Esophagus muscularis mucosa (tissue), 3 donors: ENCODE measurements around the gene ZBTB7B.

Experiments
- POLR2AphosphoS5 ChIP-seq, 2 donors: sonication (generic); formaldehyde crosslinking; IDR thresholded peaks; one replicate each; pipeline ENCODE4 v1.6.1; 2017; ENCODE audit warnings: antibody characterized with exemption in 2 of 2
- TF ChIP-seq, protein P1 (sequence below), 3 experiments: fragments of 200-600 bp in 2 of 3; fragments of 450-650 bp in 1 of 3; sonication (generic) in 2 of 3; IDR thresholded peaks; one replicate each; pipeline ENCODE4 v1.5.1; 2017 to 2019; ENCODE audit warnings: antibody characterized with exemption in 3 of 3, mild to moderate bottlenecking in 2 of 3, moderate library complexity in 1 of 3

DNA sequence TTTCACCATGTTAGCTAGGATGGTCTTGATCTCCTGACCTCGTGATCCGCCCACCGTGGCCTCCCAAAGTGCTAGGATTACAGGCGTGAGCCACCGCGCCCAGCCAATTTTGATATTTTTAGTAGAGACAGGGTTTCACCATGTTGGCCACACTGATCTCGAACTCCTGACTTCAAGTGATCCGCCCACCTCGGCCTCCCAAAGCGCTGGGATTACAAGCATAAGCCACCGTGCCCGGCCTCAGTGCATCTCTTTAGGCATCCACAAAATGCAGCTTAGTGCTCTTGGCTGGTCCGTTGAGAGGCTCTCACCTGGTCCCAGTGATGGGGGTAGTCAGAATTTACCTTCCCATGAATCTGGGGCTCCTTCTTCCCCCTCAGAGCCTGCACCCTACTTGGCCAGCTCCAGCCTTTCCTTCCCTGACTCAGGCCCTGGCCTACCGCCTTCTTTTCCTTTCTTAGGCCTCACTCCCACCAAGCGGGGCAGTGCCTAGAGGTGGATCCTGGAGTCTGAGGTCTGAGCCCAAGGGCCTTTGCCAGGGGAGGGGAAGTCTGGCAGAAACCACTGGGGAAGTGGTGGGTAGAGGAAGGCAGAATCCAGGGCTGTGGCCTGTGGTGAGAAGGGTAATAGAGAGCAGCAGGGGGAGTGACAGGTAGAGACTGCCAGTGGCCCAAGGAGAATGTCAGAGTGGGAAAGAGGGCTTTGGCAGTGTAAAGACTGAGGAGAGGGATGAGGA, 5.5 kb upstream of the ZBTB7B start:
- TF ChIP-seq, protein P1, sequence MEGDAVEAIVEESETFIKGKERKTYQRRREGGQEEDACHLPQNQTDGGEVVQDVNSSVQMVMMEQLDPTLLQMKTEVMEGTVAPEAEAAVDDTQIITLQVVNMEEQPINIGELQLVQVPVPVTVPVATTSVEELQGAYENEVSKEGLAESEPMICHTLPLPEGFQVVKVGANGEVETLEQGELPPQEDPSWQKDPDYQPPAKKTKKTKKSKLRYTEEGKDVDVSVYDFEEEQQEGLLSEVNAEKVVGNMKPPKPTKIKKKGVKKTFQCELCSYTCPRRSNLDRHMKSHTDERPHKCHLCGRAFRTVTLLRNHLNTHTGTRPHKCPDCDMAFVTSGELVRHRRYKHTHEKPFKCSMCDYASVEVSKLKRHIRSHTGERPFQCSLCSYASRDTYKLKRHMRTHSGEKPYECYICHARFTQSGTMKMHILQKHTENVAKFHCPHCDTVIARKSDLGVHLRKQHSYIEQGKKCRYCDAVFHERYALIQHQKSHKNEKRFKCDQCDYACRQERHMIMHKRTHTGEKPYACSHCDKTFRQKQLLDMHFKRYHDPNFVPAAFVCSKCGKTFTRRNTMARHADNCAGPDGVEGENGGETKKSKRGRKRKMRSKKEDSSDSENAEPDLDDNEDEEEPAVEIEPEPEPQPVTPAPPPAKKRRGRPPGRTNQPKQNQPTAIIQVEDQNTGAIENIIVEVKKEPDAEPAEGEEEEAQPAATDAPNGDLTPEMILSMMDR (IDR thresholded peaks at IDR 0.05) = no peak
- no peak for TF ChIP-seq POLR2AphosphoS5 (IDR thresholded peaks at IDR 0.05)
